GM20000 (cell line): ENCODE measurements around the gene SPOCK1.

Experiments used
- DNase-seq: peaks from one replicate; pipeline ENCODE4 v3.0.0; 2012; ENCODE audit warnings: low spot score
- CTCF ChIP-seq: IDR thresholded peaks from 2 replicates; pipeline ENCODE4 v1.5.1; 2012; ENCODE audit warnings: mild to moderate bottlenecking, control low read depth; ENCODE audit errors: extremely low read depth, missing control alignments

Gene SPOCK1

DNA sequence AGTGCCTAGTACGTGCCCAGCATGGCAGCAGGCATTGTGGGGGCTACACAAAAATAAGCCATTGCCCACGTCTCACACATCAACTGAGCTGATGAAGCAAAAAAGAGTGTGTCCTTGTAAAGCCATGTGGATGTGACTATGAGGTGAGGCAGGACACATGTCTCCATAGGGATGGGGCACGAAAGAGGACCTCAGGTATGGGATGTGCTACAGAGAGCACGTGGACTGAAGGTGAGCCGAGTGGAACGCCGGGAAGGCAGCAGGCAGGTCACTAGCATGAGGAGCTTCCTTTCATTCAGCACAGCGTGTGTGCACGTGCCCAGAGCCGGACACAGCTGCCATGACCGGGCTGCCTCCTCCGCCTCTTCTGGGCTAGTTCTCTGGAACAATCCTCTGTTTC, 429.8 kb downstream of the SPOCK1 start:
- no peak for DNase-seq
- no peak for TF ChIP-seq CTCF

DNA sequence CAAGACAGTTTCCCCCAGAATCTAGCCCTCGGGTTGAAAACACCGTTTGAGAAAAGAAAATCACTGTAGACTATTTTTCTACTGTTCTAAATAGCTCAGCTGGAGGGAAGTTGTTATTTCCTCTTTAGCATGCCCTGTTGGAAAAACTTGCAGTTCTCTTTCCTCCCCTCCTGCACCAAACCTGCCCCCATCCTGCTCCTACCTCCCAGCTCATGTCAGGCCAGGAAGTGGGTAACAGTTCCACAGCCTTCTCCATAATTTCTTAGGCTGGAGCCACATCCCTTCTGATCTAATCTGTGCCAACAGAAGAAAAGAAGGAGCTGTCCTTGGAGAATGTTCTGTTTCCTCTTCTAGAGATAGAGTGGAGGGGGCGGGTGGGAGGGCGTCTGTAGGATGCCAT, 437.7 kb downstream of the SPOCK1 start:
- DNase-seq = no peak
- no peak for TF ChIP-seq CTCF

- TF ChIP-seq CTCF = no peak
- DNase-seq = no peak
Observed at GRCh38 chr5:137058089-137058488, 441.0 kb downstream of the SPOCK1 start.

DNA sequence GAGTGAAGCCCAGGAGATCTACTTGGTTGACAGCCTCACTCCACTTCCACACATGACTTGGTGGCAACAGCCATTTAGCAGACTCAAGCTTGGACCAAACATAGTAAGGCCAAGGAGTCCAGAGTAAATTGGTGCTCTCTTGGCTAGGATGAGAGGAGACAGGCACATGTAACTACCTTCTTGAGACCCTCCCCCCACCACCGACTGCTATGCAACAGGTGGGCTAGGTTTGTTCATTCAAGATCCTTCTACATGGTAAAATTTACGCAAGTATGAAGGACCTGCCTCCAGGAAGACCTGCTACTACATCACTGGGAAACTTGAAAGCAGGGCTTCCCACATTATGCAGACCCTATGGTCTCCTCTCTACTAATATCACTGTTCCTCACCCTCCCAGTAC, 442.4 kb downstream of the SPOCK1 start:
- DNase-seq = no peak

DNA sequence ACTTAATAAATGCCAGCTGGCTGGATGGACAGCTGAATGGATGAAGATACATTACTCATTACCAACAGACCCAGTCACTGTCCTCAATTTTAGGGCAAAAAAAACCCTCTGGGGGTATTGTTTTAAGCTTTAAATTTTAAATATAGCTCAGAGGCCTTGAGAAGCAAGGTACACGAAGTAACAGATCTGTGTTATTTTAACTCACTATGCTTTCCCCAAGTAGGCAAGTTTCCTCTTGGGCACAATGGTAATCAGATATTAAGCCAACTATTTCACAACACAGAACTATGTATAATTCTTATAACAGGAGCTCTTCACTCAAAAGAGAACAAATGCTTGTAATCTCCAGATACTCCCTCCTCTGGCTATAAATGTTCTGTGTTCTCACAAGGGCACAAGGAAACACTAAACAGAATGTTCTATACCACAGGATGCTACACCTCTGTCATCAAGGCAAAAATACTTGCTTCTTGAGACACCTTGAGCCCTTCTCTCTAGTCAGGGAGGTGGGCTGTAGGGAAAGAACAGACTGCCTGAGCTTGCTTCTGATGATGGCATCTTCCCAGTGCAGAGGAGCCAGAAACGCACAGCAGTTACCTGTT, 443.8 kb downstream of the SPOCK1 start:
- no peak for TF ChIP-seq CTCF

More for the DNA sequence above, 442.4 kb downstream of the SPOCK1 start:
- no peak for TF ChIP-seq CTCF

DNA sequence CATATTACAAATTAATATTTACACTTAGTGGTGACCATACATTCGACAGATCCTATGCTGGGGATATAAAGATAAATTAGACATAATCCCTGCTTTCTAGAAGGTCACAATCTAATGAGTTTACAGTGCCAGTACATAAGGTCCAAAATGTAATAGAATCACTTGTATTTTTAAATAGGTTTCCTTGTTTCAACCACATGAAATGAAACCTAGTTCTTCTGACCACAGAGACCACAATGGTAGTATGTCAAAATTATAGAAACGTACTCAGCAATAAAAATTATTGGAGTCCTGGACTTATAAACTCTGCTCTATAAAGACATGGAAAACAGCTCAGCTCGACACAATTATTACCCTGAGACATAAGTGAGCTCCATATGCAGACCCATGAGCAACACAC, 444.3 kb downstream of the SPOCK1 start:
- no peak for DNase-seq
- TF ChIP-seq CTCF = no peak

More for the DNA sequence above, 443.8 kb downstream of the SPOCK1 start:
- no peak for DNase-seq

GRCh38 chr5:137054335-137054734, 444.8 kb downstream of the SPOCK1 start:
- no peak for DNase-seq
- TF ChIP-seq CTCF = no peak
